HepG2 (cell line): ENCODE results near the gene MBD3.

Source experiments
- CEBPB ChIP-seq: IDR thresholded peaks from 2 replicates; pipeline ENCODE4 v1.6.1; 2011; ENCODE audit warnings: low read depth, low read length, improper control_type of control experiment, borderline replicate concordance
- CHCHD3 ChIP-seq: sonication (generic); formaldehyde crosslinking; IDR thresholded peaks from 2 replicates; pipeline ENCODE4 v1.8.0; 2022; ENCODE audit warnings: mild to moderate bottlenecking, missing genetic modification reagents, moderate library complexity
- HMG20A ChIP-seq: IDR thresholded peaks from 2 replicates; pipeline ENCODE4 v1.6.1; 2016; ENCODE audit warnings: borderline replicate concordance
- IRF2 ChIP-seq: IDR thresholded peaks from 2 replicates; pipeline ENCODE4 v1.6.1; 2018; ENCODE audit warnings: missing genetic modification reagents, missing compliant biosample characterization
- LCORL ChIP-seq, 2 experiments: fragments of 450-650 bp in 1 of 2; sonication (generic) in 1 of 2; formaldehyde crosslinking in 1 of 2; IDR thresholded peaks; 2 replicates each; pipeline versions ENCODE4 v1.5.0 to v1.6.1; 2017 to 2020; ENCODE audit warnings: antibody characterized with exemption in 1 of 2, missing genetic modification reagents in 1 of 2
- NFE2L1 ChIP-seq: sonication (generic); formaldehyde crosslinking; IDR thresholded peaks from 2 replicates; pipeline ENCODE4 v1.4.0; 2020; ENCODE audit warnings: missing genetic modification reagents, mild to moderate bottlenecking, borderline replicate concordance
- POLR2A ChIP-seq, 2 experiments: IDR thresholded peaks; 2 replicates each; pipeline ENCODE4 v1.6.1; 2011; ENCODE audit warnings: low read depth in 2 of 2, low read length in 2 of 2, mild to moderate bottlenecking in 1 of 2, moderate library complexity in 1 of 2; ENCODE audit not compliant: insufficient read depth in 1 of 2
- REST ChIP-seq, 2 experiments: IDR thresholded peaks; 2 replicates each; pipeline ENCODE4 v1.6.1; 2011 to 2012; ENCODE audit warnings: low read length in 2 of 2, borderline replicate concordance in 1 of 2, low read depth in 1 of 2, mild to moderate bottlenecking in 1 of 2, moderate library complexity in 1 of 2
- SMAD1 ChIP-seq: sonication (generic); formaldehyde crosslinking; IDR thresholded peaks from 2 replicates; pipeline ENCODE4 v1.4.0; 2020; ENCODE audit warnings: missing genetic modification reagents, low read depth, mild to moderate bottlenecking, borderline replicate concordance
- SUZ12 ChIP-seq: fragments of 150-350 bp; IDR thresholded peaks from 2 replicates; pipeline ENCODE4 v1.6.1; 2014; ENCODE audit warnings: low read depth, low read length
- TFE3 ChIP-seq: IDR thresholded peaks from 2 replicates; pipeline ENCODE4 v1.6.1; 2016
- TOPORS ChIP-seq: sonication (generic); formaldehyde crosslinking; IDR thresholded peaks from 2 replicates; pipeline ENCODE4 v1.8.0; 2023; ENCODE audit warnings: mild to moderate bottlenecking, missing genetic modification reagents
- ZSCAN21 ChIP-seq: sonication (generic); formaldehyde crosslinking; IDR thresholded peaks from 2 replicates; pipeline ENCODE4 v1.8.0; 2022; ENCODE audit warnings: mild to moderate bottlenecking, missing genetic modification reagents, moderate library complexity, borderline replicate concordance
- ZSCAN29 ChIP-seq: sonication (generic); formaldehyde crosslinking; conservative IDR thresholded peaks from 2 replicates; pipeline ENCODE4 v1.4.0; 2020; ENCODE audit warnings: mild to moderate bottlenecking, missing genetic modification reagents

- TF ChIP-seq ZSCAN21 (no peak), POLR2A (IDR thresholded peaks at IDR 0.05; ENCODE audit: insufficient read depth in 1 of 2, low read depth in 2 of 2, low read length in 2 of 2) (no peak), SMAD1 (no peak), REST (IDR thresholded peaks at IDR 0.05; ENCODE audit: borderline replicate concordance in 1 of 2, low read depth in 1 of 2, low read length in 2 of 2) (no peak), CHCHD3 (CRISPR knock-in tag) (no peak), HMG20A (CRISPR knock-in tag) (no peak), SUZ12 (no peak), CEBPB (no peak), LCORL (IDR thresholded peaks at IDR 0.05) (no peak), LCORL (CRISPR knock-in tag; IDR thresholded peaks at IDR 0.05) (no peak), TFE3 (CRISPR knock-in tag) (no peak), IRF2 (CRISPR knock-in tag) (no peak), NFE2L1 (CRISPR knock-in tag) (no peak), ZSCAN29 (CRISPR knock-in tag) (no peak), TOPORS (CRISPR knock-in tag) (no peak)
Observed at GRCh38 chr19:1630012-1630411, 37.3 kb upstream of the MBD3 start.
